Smooth muscle cell of the brain vasculature (primary cell): ENCODE data around the gene CDK19.
A peak's percentile ranks its signal among the peaks of the same experiment; 100 is the strongest.

Experiments
- DNase-seq: peaks from one replicate; pipeline ENCODE4 v3.0.0-alpha.2; 2012; ENCODE audit warnings: low read depth, low spot score

The CDK19 gene

GRCh38 chr6:110703010-110703905, 112.0 kb downstream of the CDK19 start:
- no peak for DNase-seq

DNA sequence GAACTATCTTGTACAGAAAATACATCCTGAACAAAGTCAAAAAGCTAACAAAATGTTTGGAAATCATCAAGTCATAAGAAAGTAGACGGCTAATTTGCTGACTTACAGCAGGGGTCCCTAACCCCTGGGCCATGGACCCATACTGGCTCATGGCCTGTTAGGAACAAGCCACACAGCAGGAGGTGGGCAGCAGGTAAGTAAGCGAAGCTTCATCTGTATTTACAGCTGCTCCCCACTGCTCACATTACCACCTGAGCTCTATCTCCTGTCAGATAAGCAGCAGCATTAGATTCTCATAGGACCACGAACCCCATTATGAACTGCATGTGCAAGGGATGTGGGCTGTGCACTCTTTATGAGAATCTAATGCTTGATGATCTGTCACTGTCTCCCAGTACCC, 115.5 kb downstream of the CDK19 start:
- DNase-seq, result no peak

GRCh38 chr6:110693994-110694393, 121.3 kb downstream of the CDK19 start:
- DNase-seq, result no peak

DNA sequence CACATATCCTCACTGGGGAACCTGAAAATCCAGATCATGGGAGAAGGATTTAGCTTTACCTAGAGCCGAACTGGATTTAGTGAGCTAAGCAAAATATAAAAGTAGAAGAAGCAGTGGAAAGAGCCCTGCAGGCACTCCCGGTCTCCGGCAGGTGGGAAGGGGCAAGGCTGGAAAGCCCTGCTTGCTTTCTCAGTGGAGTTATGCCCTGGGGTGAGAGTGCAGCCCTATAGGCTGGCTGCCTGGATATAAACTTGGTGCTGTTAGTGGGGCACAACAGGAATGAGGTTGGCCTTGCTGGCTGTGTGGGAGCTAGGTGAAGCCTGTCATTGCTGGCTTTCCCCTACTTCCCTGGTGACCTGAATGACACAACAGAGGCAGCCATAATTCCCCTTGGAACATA, 122.0 kb downstream of the CDK19 start:
- no peak for DNase-seq

DNA sequence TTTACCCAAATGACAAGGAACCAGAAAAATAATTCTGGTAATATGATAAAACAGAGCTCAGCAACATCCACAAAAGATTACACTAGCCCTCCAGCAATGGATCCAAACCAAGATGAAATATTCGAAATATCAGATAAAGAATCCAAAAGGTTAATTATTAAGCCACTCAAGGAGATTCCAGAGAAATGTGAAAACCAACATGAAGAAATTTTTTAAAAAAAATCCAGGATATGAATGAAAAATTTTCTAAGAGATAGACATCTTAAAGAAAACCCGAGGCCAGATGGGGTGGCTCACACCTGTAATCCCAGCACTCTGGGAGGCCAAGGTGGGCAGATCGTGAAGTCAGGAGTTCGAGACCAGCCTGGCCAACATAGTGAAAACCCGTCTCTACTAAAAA, 124.4 kb downstream of the CDK19 start:
- no peak for DNase-seq

DNA sequence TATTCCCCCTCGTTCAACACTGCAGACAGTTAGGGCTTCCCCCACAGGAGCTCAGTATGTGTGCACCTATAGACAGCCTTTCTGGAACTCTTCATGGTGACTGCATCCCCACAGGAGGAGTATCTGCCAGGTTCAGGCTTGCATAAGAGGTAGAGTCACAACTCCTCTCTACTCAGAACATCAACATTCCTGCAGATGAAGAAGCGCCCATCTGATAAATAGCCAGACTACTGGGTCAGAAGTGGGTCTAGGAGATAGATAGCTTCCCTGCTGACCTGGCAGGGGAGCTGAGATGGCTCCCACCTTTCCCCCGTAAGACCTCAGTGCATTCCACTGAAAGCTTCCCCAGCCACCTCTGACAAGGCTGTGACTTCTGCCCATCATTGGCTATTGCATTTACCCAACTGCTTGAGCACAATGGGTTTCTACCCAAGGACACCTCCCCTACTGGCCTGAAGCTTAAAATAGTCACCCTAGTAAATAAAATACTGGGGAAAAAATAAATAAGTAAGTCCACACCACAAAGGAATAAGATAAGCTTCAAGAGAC, 125.1 kb downstream of the CDK19 start:
- no peak for DNase-seq

DNA sequence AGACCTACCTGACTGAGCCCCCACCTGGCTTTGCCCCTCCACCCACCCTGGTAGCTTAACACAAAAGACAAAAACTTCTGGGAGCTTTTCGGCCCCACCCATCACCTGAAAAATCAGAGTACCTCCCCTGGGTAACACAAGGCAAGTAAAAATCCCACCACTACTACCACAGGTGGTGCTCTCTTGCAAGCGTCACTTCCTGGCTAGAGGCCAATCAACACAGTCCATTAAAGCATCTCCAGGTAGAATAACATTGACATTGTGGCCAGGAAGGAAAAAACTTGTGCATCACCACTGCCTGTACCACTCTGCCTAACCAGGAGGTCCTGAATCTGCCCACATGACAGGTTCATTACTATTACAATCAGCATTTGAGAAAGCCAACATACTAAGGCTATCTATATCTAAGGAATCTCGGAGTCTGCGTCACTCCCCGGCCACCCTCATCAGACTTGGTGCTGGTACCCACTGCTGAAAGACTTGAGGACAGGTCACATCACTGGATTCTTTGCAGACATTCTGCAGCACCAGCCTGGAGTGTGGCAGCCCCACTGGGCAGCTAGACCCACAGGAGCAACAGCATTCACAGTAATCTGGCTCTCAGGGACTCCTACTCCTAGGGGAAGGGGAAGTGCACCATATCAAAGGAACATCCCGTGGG, 125.9 kb downstream of the CDK19 start:
- DNase-seq, result no peak

DNA sequence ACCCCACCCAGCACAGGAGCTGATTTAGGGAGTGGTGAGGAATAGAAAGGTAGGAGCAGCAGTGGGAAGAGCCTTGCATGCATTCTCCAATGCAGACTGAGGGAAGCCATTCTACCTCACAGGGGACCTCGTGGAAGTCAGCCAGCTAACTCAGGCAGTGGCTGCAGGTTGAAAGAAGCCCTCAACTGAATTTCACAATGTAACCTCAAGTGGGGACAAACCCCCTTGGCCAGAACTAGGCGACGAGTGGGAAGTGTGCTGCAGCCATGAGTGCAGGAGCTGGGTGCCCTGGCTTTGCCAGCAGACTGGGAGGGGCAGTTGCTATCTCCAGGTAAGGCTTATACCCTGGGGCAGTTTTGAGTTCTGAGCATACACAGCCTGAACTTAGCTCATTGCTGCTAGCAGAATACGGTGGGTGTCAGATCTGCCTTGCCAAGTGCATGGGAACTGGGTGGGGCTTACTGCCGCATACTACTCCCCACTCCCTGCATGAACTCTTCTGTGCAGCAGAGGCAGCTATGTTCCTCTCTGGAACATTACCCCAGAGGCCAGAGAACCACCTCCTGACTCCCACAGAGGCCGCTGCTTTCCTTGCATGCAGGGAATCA, 126.5 kb downstream of the CDK19 start:
- no peak for DNase-seq

GRCh38 chr6:110687326-110687725, 127.9 kb downstream of the CDK19 start:
- no peak for DNase-seq

GRCh38 chr6:110683241-110683640, 132.0 kb downstream of the CDK19 start:
- DNase-seq, result no peak

DNA sequence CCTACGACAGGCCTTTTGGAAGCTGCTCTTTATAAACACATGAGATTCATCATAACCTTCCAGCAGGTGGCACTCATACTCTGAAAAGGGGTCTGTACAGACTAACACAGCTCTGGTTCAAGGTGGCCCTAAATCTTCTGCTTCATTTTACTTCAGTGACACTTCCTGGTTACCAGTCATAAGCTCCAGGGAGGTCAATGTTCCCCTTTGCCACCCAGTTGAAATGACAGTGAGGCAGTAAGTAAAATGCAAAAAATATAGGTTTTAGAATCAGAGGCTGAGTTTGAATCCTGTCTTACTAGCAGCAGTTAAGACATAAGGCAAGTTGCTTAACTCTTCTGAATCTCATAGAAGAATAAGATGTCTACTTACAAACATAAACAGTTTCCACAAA, 132.8 kb downstream of the CDK19 start:
- peak; percentile 53 for DNase-seq

GRCh38 chr6:110681543-110682459, 133.5 kb downstream of the CDK19 start:
- no peak for DNase-seq

- no peak for DNase-seq
These were observed 138.9 kb downstream of the CDK19 start for GRCh38 chr6:110676396-110676795.

DNA sequence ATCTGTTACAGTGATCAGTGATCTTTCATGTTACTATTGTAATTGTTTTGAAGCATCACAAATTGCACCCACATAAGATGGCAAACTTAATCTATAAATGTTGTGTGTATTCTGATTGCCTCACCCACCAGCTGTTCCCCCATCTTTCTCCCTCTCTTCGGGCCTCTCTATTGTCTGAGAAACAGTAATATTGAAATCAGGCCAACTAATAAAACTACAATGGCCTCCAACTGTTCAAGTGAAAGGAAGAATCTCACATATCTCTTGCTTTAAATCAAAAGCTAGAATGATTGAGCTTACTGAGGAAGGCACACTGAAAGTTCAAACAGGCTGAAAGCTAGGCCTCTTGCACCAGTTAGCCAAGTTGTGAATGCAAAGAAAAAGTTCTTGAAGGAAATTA, 141.2 kb downstream of the CDK19 start:
- DNase-seq, result no peak

DNA sequence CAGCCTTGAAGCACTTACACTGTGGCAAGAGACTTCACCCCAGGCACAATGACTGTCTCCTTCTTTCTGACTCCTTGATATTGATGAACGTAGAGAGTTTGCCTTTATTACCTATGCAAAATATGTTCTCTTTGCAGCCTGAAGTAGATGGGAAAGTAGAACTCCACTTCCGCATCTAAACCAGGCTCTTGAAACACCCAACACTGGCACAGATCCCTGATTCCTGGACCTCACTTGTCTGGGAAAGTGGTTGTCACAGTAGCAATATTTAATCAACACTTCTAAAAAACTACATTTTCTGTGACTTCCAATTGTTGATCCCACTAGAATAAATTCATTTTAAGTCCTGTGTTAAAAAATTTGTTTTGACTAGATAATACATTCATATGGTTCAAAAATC, 143.1 kb downstream of the CDK19 start:
- no peak for DNase-seq

GRCh38 chr6:110671447-110671846, 143.8 kb downstream of the CDK19 start:
- no peak for DNase-seq

DNA sequence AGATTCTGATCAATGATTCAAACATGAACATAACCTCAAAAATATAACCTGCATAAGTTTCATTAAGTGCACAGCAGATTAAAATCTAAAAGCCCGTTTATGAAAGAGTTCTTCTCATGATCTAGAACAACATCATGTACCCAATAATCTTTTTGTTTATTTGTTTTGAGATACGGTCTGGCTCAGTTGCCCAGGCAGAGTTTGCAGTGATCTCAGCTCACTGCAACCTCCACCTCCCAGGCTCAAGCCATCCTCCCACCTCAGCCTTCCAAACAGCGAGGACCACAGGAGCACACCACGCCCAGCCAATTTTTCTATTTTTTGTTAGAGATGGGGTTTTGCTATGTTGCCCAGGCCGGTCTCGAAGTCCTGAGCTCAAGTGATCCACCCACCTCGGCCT, 149.7 kb downstream of the CDK19 start:
- no peak for DNase-seq

- DNase-seq, result no peak
These were observed 150.3 kb downstream of the CDK19 start for GRCh38 chr6:110664933-110665332.

GRCh38 chr6:110662490-110663211, 152.6 kb downstream of the CDK19 start:
- DNase-seq, result no peak

- no peak for DNase-seq
These were observed 153.9 kb downstream of the CDK19 start for GRCh38 chr6:110661414-110661813.
